ENCODE data around the gene SLC1A4. TPM values are rescaled to one million over a fixed set of nuclear protein-coding genes. Genes with fewer than 3 reads are reported as not detected.
"Not testable (repeated sequence)": the region's sequence is repeated elsewhere in the genome, so short reads cannot be mapped to it uniquely, and the experiment has no call there.

SLC1A4 gene
- total RNA-seq, 1 donor from 2014 or later: 35.4 TPM

GRCh38 chr2:64963719-64964118, 25.5 kb upstream of the SLC1A4 start:
- no peak for DNase-seq
- Mint-ChIP-seq H3K4me3 (no peak overlapping the region), H3K9me3 (no peaks in the 10 kb centered on the region), H3K27me3 (no peaks in the 10 kb centered on the region), H3K36me3 (ENCODE audit: low read depth) (peaks cover 2% of the 10 kb centered on the region), H3K27ac (no peak overlapping the region), H3K4me1 (no peaks in the 10 kb centered on the region)
- POLR2A ChIA-PET: interaction anchor here (1.5 kb wide), 1 partner anchor 17 kb away, joined by 8 read pairs; no protein-coding TSS in a partner anchor
- CTCF ChIA-PET: interaction anchor here (1.0 to 1.9 kb wide), 3 partner anchors 11 to 48 kb away, joined by 3 to 5 read pairs (median 4); no protein-coding TSS in a partner anchor
- intact Hi-C loops (cut with micrococcal nuclease): no loop called here
- no peak for ATAC-seq (ENCODE audit: low read depth)
- TF ChIP-seq CTCF (IDR thresholded peaks at IDR 0.05): no peak

- ChIA-PET POLR2A (interaction anchor here (0.6 kb wide), 1 partner anchor 312 kb away, joined by 4 read pairs; the partner anchor contains the start of gene SERTAD2), CTCF (interaction anchor here (1.3 kb wide), 1 partner anchor 48 kb away, joined by 6 read pairs; no protein-coding TSS in a partner anchor)
- peaks cover 4% of the 10 kb centered on the region for H3K4me1 Mint-ChIP-seq
- H3K36me3 Mint-ChIP-seq (ENCODE audit: low read depth): peaks cover 2% of the 10 kb centered on the region
- no peak for DNase-seq
- intact Hi-C loops (cut with micrococcal nuclease): no loop called here
- no peaks in the 10 kb centered on the region for H3K9me3 Mint-ChIP-seq
- H3K27ac Mint-ChIP-seq: no peak overlapping the region
- H3K4me3 Mint-ChIP-seq: no peak overlapping the region
- TF ChIP-seq CTCF (IDR thresholded peaks at IDR 0.05): no peak
- ATAC-seq (ENCODE audit: low read depth): no peak
- H3K27me3 Mint-ChIP-seq: no peaks in the 10 kb centered on the region
Measured at GRCh38 chr2:64966017-64966416, 23.2 kb upstream of the SLC1A4 start.

GRCh38 chr2:64966839-64967238, 22.4 kb upstream of the SLC1A4 start:
- ChIA-PET POLR2A (interaction anchor here (0.7 kb wide), 1 partner anchor 13 kb away, joined by 3 read pairs; no protein-coding TSS in a partner anchor), CTCF (interaction anchor here (1.3 kb wide), 1 partner anchor 49 kb away, joined by 6 read pairs; no protein-coding TSS in a partner anchor)
- DNase-seq: no peak
- Mint-ChIP-seq H3K9me3 (no peaks in the 10 kb centered on the region), H3K27me3 (no peaks in the 10 kb centered on the region), H3K27ac (no peak overlapping the region), H3K36me3 (ENCODE audit: low read depth) (peaks cover 2% of the 10 kb centered on the region), H3K4me1 (peaks cover 4% of the 10 kb centered on the region), H3K4me3 (no peak overlapping the region)
- ATAC-seq (ENCODE audit: low read depth): no peak
- intact Hi-C loops (cut with micrococcal nuclease): no loop called here
- no peak for TF ChIP-seq CTCF (IDR thresholded peaks at IDR 0.05)

GRCh38 chr2:64967601-64968000, 21.6 kb upstream of the SLC1A4 start:
- H3K36me3 Mint-ChIP-seq (ENCODE audit: low read depth): peaks cover 2% of the 10 kb centered on the region
- ATAC-seq (ENCODE audit: low read depth) (no peak), DNase-seq (no peak)
- POLR2A ChIA-PET: no interaction called here
- H3K4me3 Mint-ChIP-seq: no peak overlapping the region
- CTCF ChIA-PET: no interaction called here
- no peak for TF ChIP-seq CTCF (IDR thresholded peaks at IDR 0.05)
- intact Hi-C loops (cut with micrococcal nuclease): no loop called here
- peaks cover 4% of the 10 kb centered on the region for H3K4me1 Mint-ChIP-seq
- H3K27me3 Mint-ChIP-seq: no peaks in the 10 kb centered on the region
- H3K9me3 Mint-ChIP-seq: no peaks in the 10 kb centered on the region
- no peak overlapping the region for H3K27ac Mint-ChIP-seq

GRCh38 chr2:64969086-64969485, 20.1 kb upstream of the SLC1A4 start:
- H3K36me3 Mint-ChIP-seq (ENCODE audit: low read depth); CTCF ChIA-PET; H3K27me3 Mint-ChIP-seq; H3K4me3 Mint-ChIP-seq; H3K4me1 Mint-ChIP-seq; POLR2A ChIA-PET; H3K9me3 Mint-ChIP-seq; H3K27ac Mint-ChIP-seq; DNase-seq; intact Hi-C loops (cut with micrococcal nuclease); ATAC-seq (ENCODE audit: low read depth): not testable (repeated sequence)

GRCh38 chr2:64970495-64970894, 18.7 kb upstream of the SLC1A4 start:
- CTCF ChIA-PET: no interaction called here
- H3K27me3 Mint-ChIP-seq: no peaks in the 10 kb centered on the region
- H3K36me3 Mint-ChIP-seq (ENCODE audit: low read depth): peaks cover 2% of the 10 kb centered on the region
- no peaks in the 10 kb centered on the region for H3K9me3 Mint-ChIP-seq
- no peak overlapping the region for H3K27ac Mint-ChIP-seq
- TF ChIP-seq CTCF (IDR thresholded peaks at IDR 0.05): no peak
- no peak overlapping the region for H3K4me3 Mint-ChIP-seq
- peaks cover 4% of the 10 kb centered on the region for H3K4me1 Mint-ChIP-seq
- ATAC-seq (ENCODE audit: low read depth) (no peak), DNase-seq (no peak)
- POLR2A ChIA-PET: interaction anchor here (1.5 kb wide), 1 partner anchor 9 kb away, joined by 3 read pairs; no protein-coding TSS in a partner anchor
- intact Hi-C loops (cut with micrococcal nuclease): no loop called here
